Activated naive CD4-positive, alpha-beta T cell treated with anti-CD3 and anti-CD28 coated beads, Interleukin-2, amount 50 U/mL, for 24 hours (primary cell): ENCODE data around the gene CATSPERZ.

Source experiments
- H3K27ac Mint-ChIP-seq: one replicate; pipeline ENCODE4 v1.8.0; 2021; ENCODE audit warnings: mild to moderate bottlenecking, mixed read lengths
- H3K27me3 Mint-ChIP-seq: one replicate; pipeline ENCODE4 v1.8.0; 2021; ENCODE audit warnings: mixed read lengths
- H3K36me3 Mint-ChIP-seq: one replicate; pipeline ENCODE4 v1.8.0; 2021; ENCODE audit warnings: mixed read lengths
- H3K4me1 Mint-ChIP-seq: one replicate; pipeline ENCODE4 v1.8.0; 2021; ENCODE audit warnings: mixed read lengths
- H3K4me3 Mint-ChIP-seq: one replicate; pipeline ENCODE4 v1.8.0; 2021; ENCODE audit warnings: mild to moderate bottlenecking, mixed read lengths
- H3K9me3 Mint-ChIP-seq: one replicate; pipeline ENCODE4 v1.8.0; 2021; ENCODE audit warnings: mixed read lengths

CATSPERZ gene

GRCh38 chr11:64260147-64260708 is 39.9 kb upstream of the CATSPERZ start:
- Mint-ChIP-seq H3K4me3 (no peak overlapping the region), H3K27ac (no peak overlapping the region), H3K36me3 (no peaks in the 10 kb centered on the region), H3K27me3 (no peaks in the 10 kb centered on the region), H3K4me1 (peaks cover 3% of the 10 kb centered on the region), H3K9me3 (no peaks in the 10 kb centered on the region)

GRCh38 chr11:64261556-64262080 is 38.5 kb upstream of the CATSPERZ start:
- Mint-ChIP-seq H3K9me3 (no peaks in the 10 kb centered on the region), H3K27me3 (no peaks in the 10 kb centered on the region), H3K27ac (no peak overlapping the region), H3K4me1 (peaks cover 3% of the 10 kb centered on the region), H3K4me3 (no peak overlapping the region), H3K36me3 (no peaks in the 10 kb centered on the region)

- Mint-ChIP-seq H3K27me3 (no peaks in the 10 kb centered on the region), H3K9me3 (no peaks in the 10 kb centered on the region), H3K27ac (no peak overlapping the region), H3K4me3 (no peak overlapping the region), H3K4me1 (peaks cover 3% of the 10 kb centered on the region), H3K36me3 (no peaks in the 10 kb centered on the region)
Observed at GRCh38 chr11:64262271-64263002, 37.7 kb upstream of the CATSPERZ start.

- Mint-ChIP-seq H3K4me3 (no peak overlapping the region), H3K4me1 (peaks cover 8% of the 10 kb centered on the region), H3K27me3 (no peaks in the 10 kb centered on the region), H3K36me3 (no peaks in the 10 kb centered on the region), H3K27ac (no peak overlapping the region), H3K9me3 (no peaks in the 10 kb centered on the region)
Observed at GRCh38 chr11:64263021-64263946, 36.9 kb upstream of the CATSPERZ start.

GRCh38 chr11:64263947-64264317 is 36.2 kb upstream of the CATSPERZ start:
- H3K4me1 Mint-ChIP-seq: peaks cover 13% of the 10 kb centered on the region
- no peaks in the 10 kb centered on the region for H3K27me3 Mint-ChIP-seq
- no peak overlapping the region for H3K27ac Mint-ChIP-seq
- H3K4me3 Mint-ChIP-seq: no peak overlapping the region
- H3K36me3 Mint-ChIP-seq: no peaks in the 10 kb centered on the region
- H3K9me3 Mint-ChIP-seq: no peaks in the 10 kb centered on the region

DNA sequence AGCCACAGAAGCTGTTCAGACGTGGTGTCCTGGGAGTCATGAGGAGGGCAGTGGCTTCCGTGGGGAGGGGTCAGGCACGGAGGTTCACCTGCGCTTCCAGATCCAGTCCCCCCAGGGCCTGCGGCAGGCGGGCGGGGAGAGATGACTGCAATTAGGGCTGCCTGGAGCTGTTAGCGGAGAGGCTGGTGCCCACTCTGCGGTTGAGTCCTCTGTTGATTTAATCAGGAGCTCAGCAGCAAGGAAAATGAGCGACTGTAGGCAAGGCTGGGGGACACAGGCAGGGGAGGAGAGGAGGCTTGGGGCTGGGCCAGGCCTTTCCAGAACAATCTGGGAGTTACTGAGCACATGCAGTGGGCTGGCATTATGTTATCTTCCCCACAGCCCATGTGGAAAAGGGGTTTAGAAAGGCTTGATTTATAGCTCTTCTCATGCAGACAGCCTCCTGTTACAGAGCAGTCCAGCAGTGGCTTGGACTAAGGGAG is 35.7 kb upstream of the CATSPERZ start:
- Mint-ChIP-seq H3K9me3 (no peaks in the 10 kb centered on the region), H3K4me1 (peaks cover 16% of the 10 kb centered on the region), H3K27ac (no peak overlapping the region), H3K4me3 (no peak overlapping the region), H3K27me3 (no peaks in the 10 kb centered on the region), H3K36me3 (no peaks in the 10 kb centered on the region)

GRCh38 chr11:64265176-64266160 is 34.7 kb upstream of the CATSPERZ start:
- no peaks in the 10 kb centered on the region for H3K36me3 Mint-ChIP-seq
- peaks cover 13% of the 10 kb centered on the region for H3K4me1 Mint-ChIP-seq
- no peaks in the 10 kb centered on the region for H3K27me3 Mint-ChIP-seq
- no peaks in the 10 kb centered on the region for H3K9me3 Mint-ChIP-seq
- no peak overlapping the region for H3K4me3 Mint-ChIP-seq
- H3K27ac Mint-ChIP-seq: no peak overlapping the region

GRCh38 chr11:64266339-64266738 is 33.8 kb upstream of the CATSPERZ start:
- H3K4me3 Mint-ChIP-seq: no peak overlapping the region
- H3K27ac Mint-ChIP-seq: no peak overlapping the region
- no peaks in the 10 kb centered on the region for H3K36me3 Mint-ChIP-seq
- peaks cover 13% of the 10 kb centered on the region for H3K4me1 Mint-ChIP-seq
- H3K9me3 Mint-ChIP-seq: no peaks in the 10 kb centered on the region
- H3K27me3 Mint-ChIP-seq: no peaks in the 10 kb centered on the region

GRCh38 chr11:64267207-64267945 is 32.8 kb upstream of the CATSPERZ start:
- Mint-ChIP-seq H3K4me3 (no peak overlapping the region), H3K27me3 (no peaks in the 10 kb centered on the region), H3K27ac (no peak overlapping the region), H3K4me1 (peaks cover 13% of the 10 kb centered on the region), H3K9me3 (no peaks in the 10 kb centered on the region), H3K36me3 (no peaks in the 10 kb centered on the region)

DNA sequence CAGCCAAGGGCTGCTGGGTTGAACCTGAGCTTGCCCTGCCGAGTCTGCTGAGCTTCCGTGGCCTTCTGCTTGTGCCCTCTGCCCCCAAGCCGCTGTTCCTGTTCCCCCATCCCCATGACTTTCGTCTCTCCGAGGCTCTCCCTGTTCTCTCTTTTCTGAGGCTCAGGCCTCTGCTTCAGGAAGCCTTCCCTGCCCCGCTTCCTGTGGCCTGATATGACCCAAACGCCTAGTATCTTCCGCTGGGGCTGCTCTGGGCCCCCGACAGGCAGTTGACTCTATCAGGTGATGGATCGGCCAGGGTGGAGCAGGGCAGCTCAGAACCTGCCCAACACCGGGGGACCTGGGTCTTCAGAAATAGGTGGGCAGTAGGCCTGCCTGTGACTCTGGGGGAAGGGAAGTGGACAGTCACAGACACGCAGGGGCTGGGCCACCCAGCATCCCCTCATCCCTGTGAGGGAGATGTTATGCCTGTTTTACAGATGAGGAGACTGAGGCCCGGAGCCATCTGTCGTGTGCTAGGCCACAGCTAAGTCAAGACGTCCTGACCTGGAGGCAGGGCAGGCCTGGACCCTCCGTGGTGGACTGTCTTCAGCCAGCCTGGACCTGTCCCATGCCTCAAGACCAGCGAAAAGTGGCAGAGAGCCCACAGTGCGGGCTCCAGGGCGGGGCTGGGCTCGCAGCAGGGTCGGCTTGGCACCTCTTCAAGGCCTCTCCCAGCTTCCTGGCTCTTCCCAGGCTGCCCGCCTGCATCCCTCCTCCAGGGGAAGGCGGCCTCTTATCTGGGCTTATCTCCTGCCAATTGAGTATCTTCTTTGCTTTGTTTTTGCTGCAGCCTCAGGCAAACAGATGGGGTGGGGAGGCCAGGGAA is 31.9 kb upstream of the CATSPERZ start:
- no peaks in the 10 kb centered on the region for H3K36me3 Mint-ChIP-seq
- peaks cover 13% of the 10 kb centered on the region for H3K4me1 Mint-ChIP-seq
- no peaks in the 10 kb centered on the region for H3K9me3 Mint-ChIP-seq
- no peaks in the 10 kb centered on the region for H3K27me3 Mint-ChIP-seq
- H3K4me3 Mint-ChIP-seq: peak overlapping the region; percentile 97
- H3K27ac Mint-ChIP-seq: peak overlapping the region; percentile 94

DNA sequence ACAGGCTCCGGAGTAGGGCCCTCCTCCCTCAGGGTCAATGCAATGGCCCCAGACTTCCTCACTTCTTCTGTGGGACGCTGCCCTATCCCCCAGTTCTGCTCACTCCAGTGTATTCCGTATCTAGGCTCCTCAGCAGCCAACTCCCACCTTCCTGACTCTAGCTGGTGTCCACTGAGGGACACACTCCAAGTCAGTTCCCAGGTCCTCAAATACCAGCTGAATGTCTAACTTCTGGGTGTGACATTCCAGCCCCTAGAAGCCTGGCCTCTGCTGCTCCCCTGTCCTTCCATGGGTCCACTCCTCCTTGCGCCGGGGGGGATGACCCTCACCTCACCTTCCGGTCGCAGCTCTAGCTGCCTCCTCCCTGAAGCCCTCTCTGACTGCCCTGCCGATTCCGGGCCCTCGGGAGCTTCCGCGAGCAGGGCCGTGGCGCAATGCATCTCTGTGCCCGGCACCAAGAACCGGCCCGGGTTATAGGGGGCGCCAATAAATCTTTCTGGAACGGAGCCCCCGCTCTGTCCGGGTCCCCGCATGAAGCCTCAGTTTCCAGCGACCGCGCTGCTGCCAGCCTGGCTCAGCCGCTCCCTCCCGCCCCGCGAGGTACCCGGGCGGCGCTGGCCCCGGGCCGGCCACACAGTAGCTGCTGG is 31.1 kb upstream of the CATSPERZ start:
- H3K4me1 Mint-ChIP-seq: peaks cover 13% of the 10 kb centered on the region

DNA sequence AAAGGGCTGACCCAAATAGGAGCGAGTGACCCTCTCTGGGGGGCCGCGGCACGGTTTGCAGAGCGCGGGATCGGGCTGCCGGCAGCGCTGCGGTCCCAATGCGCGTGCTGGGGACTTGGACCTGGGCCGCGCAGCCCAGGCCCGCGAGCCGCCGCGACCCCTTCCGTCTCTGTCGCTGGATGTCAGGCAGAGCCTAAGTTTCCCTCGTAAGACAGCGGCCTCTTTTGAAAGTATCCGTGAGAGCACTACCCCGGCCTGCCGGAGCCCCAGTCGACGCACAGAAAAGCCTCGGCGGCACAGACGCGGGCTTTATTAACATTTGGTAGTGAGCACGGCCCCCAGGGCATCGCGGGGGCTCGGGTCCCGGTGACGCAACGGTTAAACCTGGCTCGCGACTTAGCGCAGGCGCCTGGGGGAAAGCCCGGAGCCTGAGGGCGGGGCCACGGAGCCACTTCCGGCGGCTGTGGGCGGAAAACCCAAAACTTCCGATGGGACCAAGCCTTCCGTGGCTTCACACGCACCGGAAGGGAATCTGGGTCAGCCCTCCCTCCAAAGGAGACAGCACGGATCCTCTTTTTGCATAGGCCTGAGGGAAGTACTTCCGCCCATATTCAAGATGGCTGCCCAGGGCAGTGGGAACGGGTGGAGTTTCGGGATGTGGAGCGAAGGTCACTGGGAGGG is 30.5 kb upstream of the CATSPERZ start:
- H3K4me3 Mint-ChIP-seq: peak overlapping the region; percentile 97
- H3K9me3 Mint-ChIP-seq: no peaks in the 10 kb centered on the region
- peak overlapping the region; percentile 97 for H3K27ac Mint-ChIP-seq
- H3K27me3 Mint-ChIP-seq: no peaks in the 10 kb centered on the region
- H3K36me3 Mint-ChIP-seq: no peaks in the 10 kb centered on the region
- H3K4me1 Mint-ChIP-seq: peaks cover 13% of the 10 kb centered on the region

More for the DNA sequence above, 31.1 kb upstream of the CATSPERZ start:
- no peaks in the 10 kb centered on the region for H3K9me3 Mint-ChIP-seq
- peak overlapping the region; percentile 94 for H3K27ac Mint-ChIP-seq
- no peaks in the 10 kb centered on the region for H3K36me3 Mint-ChIP-seq
- no peaks in the 10 kb centered on the region for H3K27me3 Mint-ChIP-seq
- peak overlapping the region; percentile 97 for H3K4me3 Mint-ChIP-seq
